ENCODE measurements around the gene LRP1. TPM values are rescaled to one million over a fixed set of nuclear protein-coding genes. Genes with fewer than 3 reads are reported as not detected.

The LRP1 gene
- total RNA-seq, 4 donors from 2014 or later = 185 to 292 (median 216) TPM

- WGBS, 2 donors (ENCODE audit: low coverage in 1 of 2) = 80 to 91% methylated on average over 1 of the region's 1 CpG
- Histone ChIP-seq H3K4me3 (no peak overlapping the region), H3K27me3 (no peaks in the 10 kb centered on the region), H3K9me3 (no peaks in the 10 kb centered on the region), H3K4me1 (peaks cover 0 to 20% (median 0%) of the 10 kb centered on the region in 3 donors), H3K27ac (peak overlapping the region in 1 of 4 donors; percentile 50), H3K36me3 (peaks cover 0 to 93% of the 10 kb centered on the region in 2 donors)
- ATAC-seq = no peak
- TF ChIP-seq POLR2A (IDR thresholded peaks at IDR 0.05) (no peak), POLR2AphosphoS5 (IDR thresholded peaks at IDR 0.05) (no peak), EP300 (IDR thresholded peaks at IDR 0.05) (no peak)
- TF ChIP-seq, protein P1, sequence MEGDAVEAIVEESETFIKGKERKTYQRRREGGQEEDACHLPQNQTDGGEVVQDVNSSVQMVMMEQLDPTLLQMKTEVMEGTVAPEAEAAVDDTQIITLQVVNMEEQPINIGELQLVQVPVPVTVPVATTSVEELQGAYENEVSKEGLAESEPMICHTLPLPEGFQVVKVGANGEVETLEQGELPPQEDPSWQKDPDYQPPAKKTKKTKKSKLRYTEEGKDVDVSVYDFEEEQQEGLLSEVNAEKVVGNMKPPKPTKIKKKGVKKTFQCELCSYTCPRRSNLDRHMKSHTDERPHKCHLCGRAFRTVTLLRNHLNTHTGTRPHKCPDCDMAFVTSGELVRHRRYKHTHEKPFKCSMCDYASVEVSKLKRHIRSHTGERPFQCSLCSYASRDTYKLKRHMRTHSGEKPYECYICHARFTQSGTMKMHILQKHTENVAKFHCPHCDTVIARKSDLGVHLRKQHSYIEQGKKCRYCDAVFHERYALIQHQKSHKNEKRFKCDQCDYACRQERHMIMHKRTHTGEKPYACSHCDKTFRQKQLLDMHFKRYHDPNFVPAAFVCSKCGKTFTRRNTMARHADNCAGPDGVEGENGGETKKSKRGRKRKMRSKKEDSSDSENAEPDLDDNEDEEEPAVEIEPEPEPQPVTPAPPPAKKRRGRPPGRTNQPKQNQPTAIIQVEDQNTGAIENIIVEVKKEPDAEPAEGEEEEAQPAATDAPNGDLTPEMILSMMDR (IDR thresholded peaks at IDR 0.05) = no peak
These were observed 42.1 kb downstream of the LRP1 start for GRCh38 chr12:57170408-57170807.

DNA sequence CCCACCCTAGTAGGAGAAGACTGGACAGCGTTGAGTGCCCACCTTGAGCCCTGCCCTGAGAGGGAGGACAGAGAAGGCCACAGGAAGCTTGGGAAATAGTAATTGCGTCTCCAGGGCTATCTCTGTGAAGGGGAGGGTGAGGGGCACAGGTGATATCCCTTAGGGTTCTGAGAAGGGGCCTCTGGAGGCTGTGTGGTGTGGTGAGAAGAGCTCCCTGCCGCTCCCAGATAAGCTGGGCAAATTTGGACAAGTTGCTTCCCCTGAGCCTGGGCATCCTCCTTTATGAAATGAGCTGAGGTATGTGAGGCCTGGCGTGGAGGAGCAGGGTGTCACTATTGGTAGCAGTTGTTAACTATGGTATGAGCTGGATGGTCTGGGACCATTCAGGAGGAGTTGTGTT lies 42.6 kb downstream of the LRP1 start:
- peaks cover 0 to 25% (median 0%) of the 10 kb centered on the region in 3 donors for H3K4me1 ChIP-seq

DNA sequence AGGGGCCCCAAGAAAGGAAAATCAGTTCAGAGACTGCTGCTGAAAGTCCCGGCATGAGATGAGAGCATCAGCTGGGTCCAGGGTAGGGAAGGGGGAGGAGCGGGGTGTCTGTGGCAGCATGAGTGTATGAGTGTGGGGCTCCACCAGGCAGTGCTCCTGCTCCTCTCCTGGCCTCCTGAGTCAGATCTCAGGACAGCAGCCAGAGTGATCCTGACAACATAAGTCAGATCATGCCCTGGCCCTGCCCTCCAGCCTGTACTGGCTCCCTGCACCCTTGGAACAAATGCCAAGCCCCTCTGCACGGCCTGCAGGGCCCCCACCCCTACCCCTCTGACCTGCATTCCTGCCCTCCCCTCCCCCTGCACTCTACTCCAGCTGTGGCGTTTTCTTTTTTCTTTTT lies 43.4 kb downstream of the LRP1 start:
- TF ChIP-seq POLR2AphosphoS5 (IDR thresholded peaks at IDR 0.05) = no peak
- TF ChIP-seq EP300 (IDR thresholded peaks at IDR 0.05) = no peak
- TF ChIP-seq, protein P1 (IDR thresholded peaks at IDR 0.05) = no peak
- no peak for TF ChIP-seq POLR2A (IDR thresholded peaks at IDR 0.05)
- WGBS, 2 donors (ENCODE audit: low coverage in 1 of 2) = 34 to 45% methylated on average over 2 to 3 of the region's 4 CpGs
- H3K4me1 ChIP-seq = peaks cover 0 to 27% (median 0%) of the 10 kb centered on the region in 3 donors
- peak; percentile 40 for ATAC-seq
- H3K4me3 ChIP-seq = no peak overlapping the region
- H3K36me3 ChIP-seq = peaks cover 0 to 93% of the 10 kb centered on the region in 2 donors
- no peaks in the 10 kb centered on the region for H3K27me3 ChIP-seq
- H3K9me3 ChIP-seq = no peaks in the 10 kb centered on the region
- H3K27ac ChIP-seq = peak overlapping the region in 3 of 4 donors; percentile 43 to 50 (median 47)

More for the DNA sequence above, 42.6 kb downstream of the LRP1 start:
- TF ChIP-seq EP300 (IDR thresholded peaks at IDR 0.05) (no peak), POLR2A (IDR thresholded peaks at IDR 0.05) (no peak), POLR2AphosphoS5 (IDR thresholded peaks at IDR 0.05) (no peak)
- TF ChIP-seq, protein P1 (IDR thresholded peaks at IDR 0.05) = no peak
- Histone ChIP-seq H3K27me3 (no peaks in the 10 kb centered on the region), H3K4me3 (no peak overlapping the region), H3K27ac (peak overlapping the region in 3 of 4 donors; percentile 43 to 50 (median 47)), H3K36me3 (peaks cover 0 to 93% of the 10 kb centered on the region in 2 donors), H3K9me3 (no peaks in the 10 kb centered on the region)
- ATAC-seq = no peak
- 100% methylated on average over 2 of the region's 4 CpGs; no CpG with 5 or more reads in 1 of the 2 donors for whole genome bisulfite sequencing, 2 donors (ENCODE audit: low coverage in 1 of 2)

DNA sequence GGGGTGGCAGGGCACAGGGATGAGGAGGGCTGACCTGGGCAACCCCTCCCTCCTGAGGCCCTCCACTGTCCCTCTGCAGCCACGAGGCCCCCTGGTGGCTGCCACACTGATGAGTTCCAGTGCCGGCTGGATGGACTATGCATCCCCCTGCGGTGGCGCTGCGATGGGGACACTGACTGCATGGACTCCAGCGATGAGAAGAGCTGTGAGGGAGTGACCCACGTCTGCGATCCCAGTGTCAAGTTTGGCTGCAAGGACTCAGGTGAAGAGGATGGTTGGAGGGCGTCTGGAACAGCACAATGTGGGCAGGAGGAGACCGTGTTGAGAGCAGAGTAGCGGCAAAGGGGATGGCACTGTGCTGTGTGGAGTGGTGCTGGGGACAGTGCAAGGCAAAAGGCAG lies 44.8 kb downstream of the LRP1 start:
- H3K36me3 ChIP-seq = peaks cover 0 to 93% of the 10 kb centered on the region in 2 donors
- H3K27ac ChIP-seq = peak overlapping the region in 1 of 4 donors; percentile 48

DNA sequence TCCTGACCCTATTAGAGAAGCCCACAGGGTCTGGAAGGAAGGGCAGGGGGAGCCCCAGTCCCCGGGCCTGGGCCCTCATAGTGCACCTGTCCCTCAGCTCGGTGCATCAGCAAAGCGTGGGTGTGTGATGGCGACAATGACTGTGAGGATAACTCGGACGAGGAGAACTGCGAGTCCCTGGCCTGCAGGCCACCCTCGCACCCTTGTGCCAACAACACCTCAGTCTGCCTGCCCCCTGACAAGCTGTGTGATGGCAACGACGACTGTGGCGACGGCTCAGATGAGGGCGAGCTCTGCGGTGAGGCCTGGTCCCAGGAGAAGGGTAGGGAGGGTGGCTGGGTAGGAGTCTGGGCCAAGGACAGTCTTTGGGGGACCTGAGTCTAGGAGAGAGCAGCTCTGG lies 45.4 kb downstream of the LRP1 start:
- Histone ChIP-seq H3K9me3 (no peaks in the 10 kb centered on the region), H3K4me3 (no peak overlapping the region), H3K36me3 (peaks cover 0 to 93% of the 10 kb centered on the region in 2 donors), H3K27ac (no peak overlapping the region), H3K27me3 (no peaks in the 10 kb centered on the region), H3K4me1 (peaks cover 0 to 27% (median 0%) of the 10 kb centered on the region in 3 donors)
- TF ChIP-seq, protein P1 (IDR thresholded peaks at IDR 0.05) = no peak
- TF ChIP-seq POLR2AphosphoS5 (IDR thresholded peaks at IDR 0.05) = no peak
- no peak for TF ChIP-seq EP300 (IDR thresholded peaks at IDR 0.05)
- no peak for TF ChIP-seq POLR2A (IDR thresholded peaks at IDR 0.05)
- no CpG with 5 or more reads among the region's 14 CpGs for WGBS, 2 donors (ENCODE audit: low coverage in 1 of 2)
- no peak for ATAC-seq

More for the DNA sequence above, 44.8 kb downstream of the LRP1 start:
- Histone ChIP-seq H3K9me3 (no peaks in the 10 kb centered on the region), H3K4me1 (peaks cover 0 to 27% (median 0%) of the 10 kb centered on the region in 3 donors), H3K4me3 (no peak overlapping the region), H3K27me3 (no peaks in the 10 kb centered on the region)
- 50 to 82% methylated on average over 4 of the region's 11 CpGs for WGBS, 2 donors (ENCODE audit: low coverage in 1 of 2)
- no peak for TF ChIP-seq POLR2AphosphoS5 (IDR thresholded peaks at IDR 0.05)
- TF ChIP-seq, protein P1 (IDR thresholded peaks at IDR 0.05) = peak in 3 of 4 experiments; percentile 51 to 62 (median 54)
- ATAC-seq = no peak

Measured in gastroesophageal sphincter (tissue), 4 donors.